ENCODE measurements around the gene SLC1A3. TPM values are rescaled to one million over a fixed set of nuclear protein-coding genes. Genes with fewer than 3 reads are reported as not detected.
"Not testable (repeated sequence)": the region's sequence is repeated elsewhere in the genome, so short reads cannot be mapped to it uniquely, and the experiment has no call there.

SLC1A3 gene
- total RNA-seq, 2 donors from 2014 or later = 1.2 TPM; not detected in 1

DNA sequence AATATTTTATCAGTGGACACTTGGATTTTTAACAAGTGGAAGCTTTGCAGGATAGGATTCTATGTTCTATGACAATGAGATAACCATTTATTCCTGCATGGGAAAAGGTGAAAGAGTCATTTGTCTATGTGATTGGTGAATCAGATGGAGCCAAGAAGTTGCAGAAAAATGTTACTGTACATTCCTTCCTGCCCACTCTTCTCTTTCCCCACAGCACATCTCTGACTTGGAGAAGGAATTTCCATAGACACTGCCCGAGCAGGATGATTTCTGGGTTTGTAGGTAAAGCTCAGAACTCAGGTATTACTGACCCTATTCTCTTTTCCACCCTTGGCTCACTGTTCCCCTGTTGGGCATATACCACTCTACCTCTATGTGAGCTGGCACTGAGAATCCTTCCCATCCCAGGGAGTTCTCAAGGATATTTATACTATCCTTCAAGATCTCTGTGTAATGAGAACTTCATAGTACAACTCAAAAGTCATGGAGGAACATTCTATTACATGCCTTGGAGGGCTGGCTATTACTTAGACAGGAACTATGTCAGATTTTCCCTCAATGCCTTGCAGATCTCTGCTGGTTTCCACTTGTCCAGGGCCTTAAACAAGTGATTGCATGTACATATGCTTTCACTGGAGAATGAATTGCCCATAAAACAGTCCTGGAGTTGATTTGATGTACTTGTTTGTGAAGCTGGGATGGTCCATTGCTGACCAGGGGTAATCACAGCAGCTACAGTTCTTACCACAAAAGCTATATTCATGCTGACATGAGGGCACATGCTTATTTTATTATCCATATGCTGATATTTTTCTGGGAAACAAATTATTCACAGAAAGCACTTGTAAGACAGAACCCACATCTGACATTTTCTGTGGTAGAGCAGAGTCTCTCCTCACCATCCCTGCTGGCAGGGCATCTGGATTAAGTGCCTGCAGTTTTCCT is 24.1 kb downstream of the SLC1A3 start:
- peaks cover 0 to 8% of the 10 kb centered on the region in 2 donors for H3K4me1 Mint-ChIP-seq (ENCODE audit: low read depth in 2 of 2)
- H3K9me3 Mint-ChIP-seq = no peaks in the 10 kb centered on the region
- H3K27me3 Mint-ChIP-seq = peaks cover 14 to 42% of the 10 kb centered on the region in 2 donors
- no peak overlapping the region for H3K27ac Mint-ChIP-seq
- no peak overlapping the region for H3K4me3 Mint-ChIP-seq
- DNase-seq (ENCODE audit: low spot score) = no peak
- no peak for ATAC-seq
- no peaks in the 10 kb centered on the region for H3K36me3 Mint-ChIP-seq

GRCh38 chr5:36631154-36631553 is 24.7 kb downstream of the SLC1A3 start:
- no peak for ATAC-seq
- no peak overlapping the region for H3K27ac Mint-ChIP-seq
- H3K4me3 Mint-ChIP-seq = no peak overlapping the region
- peaks cover 9 to 36% of the 10 kb centered on the region in 2 donors for H3K27me3 Mint-ChIP-seq
- peaks cover 0 to 8% of the 10 kb centered on the region in 2 donors for H3K4me1 Mint-ChIP-seq (ENCODE audit: low read depth in 2 of 2)
- no peaks in the 10 kb centered on the region for H3K36me3 Mint-ChIP-seq
- no peaks in the 10 kb centered on the region for H3K9me3 Mint-ChIP-seq
- DNase-seq (ENCODE audit: low spot score) = no peak

- H3K4me1 Mint-ChIP-seq (ENCODE audit: low read depth in 2 of 2) = peaks cover 0 to 8% of the 10 kb centered on the region in 2 donors
- peaks cover 9 to 29% of the 10 kb centered on the region in 2 donors for H3K27me3 Mint-ChIP-seq
- DNase-seq (ENCODE audit: low spot score) = no peak
- H3K4me3 Mint-ChIP-seq = no peak overlapping the region
- no peak for ATAC-seq
- H3K9me3 Mint-ChIP-seq = no peaks in the 10 kb centered on the region
- H3K36me3 Mint-ChIP-seq = no peaks in the 10 kb centered on the region
- no peak overlapping the region for H3K27ac Mint-ChIP-seq
Measured at GRCh38 chr5:36631620-36632362, 25.4 kb downstream of the SLC1A3 start.

DNA sequence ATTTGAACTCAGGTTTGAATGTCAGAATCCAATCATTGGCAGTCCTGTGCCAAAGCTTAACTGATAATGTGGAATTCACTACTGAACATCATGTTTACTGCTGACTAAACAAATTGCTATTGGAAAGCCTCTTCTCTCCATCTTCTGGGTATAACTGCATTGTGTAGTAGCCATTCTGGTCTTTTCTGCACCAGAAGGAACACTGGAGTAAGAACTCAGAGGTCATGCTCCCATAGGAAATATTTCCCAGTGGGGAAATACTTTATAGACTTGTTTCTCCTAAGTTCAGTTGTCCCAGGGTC is 25.9 kb downstream of the SLC1A3 start:
- no peak for DNase-seq (ENCODE audit: low spot score)
- H3K4me3 Mint-ChIP-seq = no peak overlapping the region
- H3K4me1 Mint-ChIP-seq (ENCODE audit: low read depth in 2 of 2) = peaks cover 0 to 8% of the 10 kb centered on the region in 2 donors
- no peaks in the 10 kb centered on the region for H3K9me3 Mint-ChIP-seq
- peaks cover 9 to 27% of the 10 kb centered on the region in 2 donors for H3K27me3 Mint-ChIP-seq
- H3K36me3 Mint-ChIP-seq = no peaks in the 10 kb centered on the region
- no peak overlapping the region for H3K27ac Mint-ChIP-seq
- no peak for ATAC-seq

DNA sequence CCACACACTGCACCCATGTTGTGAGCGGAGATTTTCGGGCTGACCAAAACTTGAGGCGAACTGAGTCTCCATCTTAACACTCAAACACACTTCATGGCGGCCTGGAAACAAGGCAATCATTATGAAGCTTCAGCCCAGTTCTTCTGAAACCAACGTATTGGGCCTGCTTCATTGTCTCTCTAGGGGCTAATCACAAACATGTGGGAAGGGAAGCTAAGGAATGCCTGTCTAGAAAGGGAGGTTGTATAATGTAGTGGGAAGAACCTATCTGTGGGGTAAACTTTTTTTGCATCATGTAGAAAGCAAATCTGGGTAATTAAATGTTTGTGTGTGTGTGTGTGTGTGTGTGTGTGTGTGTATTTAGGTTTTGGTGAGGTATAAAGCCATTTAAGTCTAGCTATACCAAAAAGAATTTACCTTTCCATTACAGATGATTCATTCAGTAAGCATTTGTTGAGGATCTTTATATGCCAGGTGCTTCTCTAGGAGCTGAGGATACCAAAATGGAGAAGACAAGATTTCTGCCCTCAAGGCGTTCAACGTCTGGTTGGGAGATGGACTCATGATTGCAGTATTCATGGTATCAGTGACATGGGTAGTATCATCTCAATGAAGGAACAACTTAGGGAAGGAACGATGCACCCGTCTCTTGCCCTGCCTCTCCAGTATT is 29.4 kb downstream of the SLC1A3 start:
- H3K27ac Mint-ChIP-seq = no peak overlapping the region
- ATAC-seq (no peak), DNase-seq (ENCODE audit: low spot score) (no peak)
- peaks cover 4 to 18% of the 10 kb centered on the region in 2 donors for H3K27me3 Mint-ChIP-seq
- no peaks in the 10 kb centered on the region for H3K36me3 Mint-ChIP-seq
- no peaks in the 10 kb centered on the region for H3K4me1 Mint-ChIP-seq (ENCODE audit: low read depth in 2 of 2)
- no peak overlapping the region for H3K4me3 Mint-ChIP-seq
- no peaks in the 10 kb centered on the region for H3K9me3 Mint-ChIP-seq

DNA sequence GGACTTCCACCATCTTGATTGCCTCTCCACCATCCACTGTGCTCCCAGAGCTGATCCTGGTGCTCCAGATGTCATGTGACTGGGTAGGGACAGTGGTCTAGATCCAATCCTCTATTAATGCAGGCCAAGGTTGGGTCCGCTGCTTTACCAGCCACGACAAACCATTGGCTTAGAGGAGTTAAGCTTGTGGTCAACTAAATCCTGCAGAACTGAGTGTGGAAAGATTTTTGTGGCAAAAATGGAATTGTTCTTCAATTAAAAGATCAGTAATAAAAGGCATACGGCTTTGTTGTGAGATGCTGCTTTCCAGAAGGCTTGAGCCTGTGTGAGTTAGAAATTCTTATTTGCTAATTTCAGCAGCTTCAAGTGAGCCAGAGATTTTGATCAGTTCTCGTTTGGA is 30.7 kb downstream of the SLC1A3 start:
- DNase-seq (ENCODE audit: low spot score) (no peak), ATAC-seq (peak in 1 of 2 donors; percentile 36)
- H3K36me3 Mint-ChIP-seq = no peaks in the 10 kb centered on the region
- H3K27me3 Mint-ChIP-seq = peaks cover 0 to 17% of the 10 kb centered on the region in 2 donors
- no peaks in the 10 kb centered on the region for H3K4me1 Mint-ChIP-seq (ENCODE audit: low read depth in 2 of 2)
- no peak overlapping the region for H3K4me3 Mint-ChIP-seq
- H3K9me3 Mint-ChIP-seq = no peaks in the 10 kb centered on the region
- H3K27ac Mint-ChIP-seq = no peak overlapping the region

- Mint-ChIP-seq H3K9me3 (no peaks in the 10 kb centered on the region), H3K36me3 (no peaks in the 10 kb centered on the region), H3K27ac (no peak overlapping the region), H3K4me1 (ENCODE audit: low read depth in 2 of 2) (no peaks in the 10 kb centered on the region), H3K4me3 (no peak overlapping the region), H3K27me3 (peaks cover 0 to 17% of the 10 kb centered on the region in 2 donors)
- no peak for ATAC-seq
- no peak for DNase-seq (ENCODE audit: low spot score)
Measured at GRCh38 chr5:36637516-36637915, 31.1 kb downstream of the SLC1A3 start.

DNA sequence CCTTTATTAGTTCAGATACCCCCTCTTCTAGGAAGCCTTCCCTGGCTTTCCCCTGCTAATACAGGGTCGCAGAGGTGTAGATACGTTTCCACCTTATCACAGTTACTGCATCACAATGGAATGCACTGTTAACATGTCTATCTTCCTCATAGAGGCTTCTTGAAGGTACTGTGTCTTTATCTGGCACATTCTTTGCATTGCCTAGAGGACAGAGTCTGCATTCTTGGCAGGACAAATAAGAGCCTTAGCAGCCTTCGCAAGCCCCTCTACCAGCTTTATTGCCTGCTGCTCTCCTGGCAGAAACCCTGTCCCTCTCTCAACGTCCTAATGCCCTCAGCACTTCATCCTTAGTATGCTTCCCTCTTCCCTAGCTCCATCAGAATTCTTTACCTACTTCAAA is 31.6 kb downstream of the SLC1A3 start:
- Mint-ChIP-seq H3K27me3 (peaks cover 0 to 20% of the 10 kb centered on the region in 2 donors), H3K27ac (no peak overlapping the region), H3K4me1 (ENCODE audit: low read depth in 2 of 2) (no peaks in the 10 kb centered on the region), H3K36me3 (no peaks in the 10 kb centered on the region), H3K9me3 (no peaks in the 10 kb centered on the region), H3K4me3 (no peak overlapping the region)
- no peak for DNase-seq (ENCODE audit: low spot score)
- ATAC-seq = no peak

GRCh38 chr5:36640949-36641348 is 34.5 kb downstream of the SLC1A3 start:
- no peaks in the 10 kb centered on the region for H3K36me3 Mint-ChIP-seq
- H3K4me1 Mint-ChIP-seq (ENCODE audit: low read depth in 2 of 2) = no peaks in the 10 kb centered on the region
- ATAC-seq = no peak
- H3K27ac Mint-ChIP-seq = no peak overlapping the region
- no peak for DNase-seq (ENCODE audit: low spot score)
- H3K9me3 Mint-ChIP-seq = no peaks in the 10 kb centered on the region
- no peak overlapping the region for H3K4me3 Mint-ChIP-seq
- H3K27me3 Mint-ChIP-seq = peaks cover 0 to 13% of the 10 kb centered on the region in 2 donors

DNA sequence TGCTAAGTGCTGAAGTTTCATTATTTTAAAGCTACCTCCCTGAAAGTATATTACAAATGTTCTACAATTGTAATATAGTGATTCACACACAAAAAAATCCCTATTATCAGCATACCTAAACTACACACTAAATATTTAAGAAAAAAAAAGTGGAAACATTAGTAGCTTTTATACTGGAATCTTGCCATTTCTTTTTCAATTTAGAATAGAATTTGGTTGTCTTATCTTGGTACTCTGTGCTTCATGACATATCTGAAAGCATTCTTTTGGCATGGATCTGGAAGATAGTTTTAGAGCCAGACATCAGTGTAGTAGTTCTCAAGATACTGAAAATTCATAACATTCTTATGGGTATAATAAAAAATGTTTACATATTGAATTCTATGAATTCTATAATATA is 35.0 kb downstream of the SLC1A3 start:
- H3K27ac Mint-ChIP-seq = no peak overlapping the region

GRCh38 chr5:36642089-36642488 is 35.7 kb downstream of the SLC1A3 start:
- Mint-ChIP-seq H3K4me1 (ENCODE audit: low read depth in 2 of 2) (no peaks in the 10 kb centered on the region), H3K27me3 (peaks cover 3 to 18% of the 10 kb centered on the region in 2 donors), H3K27ac (no peak overlapping the region), H3K36me3 (no peaks in the 10 kb centered on the region), H3K9me3 (no peaks in the 10 kb centered on the region), H3K4me3 (no peak overlapping the region)
- ATAC-seq (no peak), DNase-seq (ENCODE audit: low spot score) (no peak)

More for the DNA sequence above, 35.0 kb downstream of the SLC1A3 start:
- ATAC-seq (no peak), DNase-seq (ENCODE audit: low spot score) (no peak)
- Mint-ChIP-seq H3K36me3 (no peaks in the 10 kb centered on the region), H3K4me3 (no peak overlapping the region), H3K4me1 (ENCODE audit: low read depth in 2 of 2) (no peaks in the 10 kb centered on the region), H3K9me3 (no peaks in the 10 kb centered on the region), H3K27me3 (peaks cover 0 to 14% of the 10 kb centered on the region in 2 donors)

DNA sequence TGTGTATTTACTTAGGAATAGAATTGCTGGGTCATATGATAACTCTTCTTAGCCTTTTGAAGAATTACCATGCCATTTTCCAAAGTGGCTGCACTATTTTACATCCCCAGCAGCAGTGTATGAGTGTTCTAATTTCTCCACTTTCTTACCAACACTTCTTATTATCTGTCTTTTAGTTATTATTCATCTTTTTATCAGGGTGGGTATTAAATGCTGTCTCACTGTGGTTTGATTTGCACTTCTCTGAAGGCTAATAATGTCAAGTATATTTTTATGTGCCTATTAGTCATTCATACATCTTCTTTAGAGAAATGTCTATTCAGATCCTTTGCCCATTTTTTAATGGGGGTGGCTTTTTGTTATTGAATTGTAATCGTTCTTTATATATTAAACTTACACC is 36.8 kb downstream of the SLC1A3 start:
- Mint-ChIP-seq H3K4me1 (ENCODE audit: low read depth in 2 of 2) (no peaks in the 10 kb centered on the region), H3K27me3 (peaks cover 3 to 18% of the 10 kb centered on the region in 2 donors), H3K27ac (no peak overlapping the region), H3K4me3 (no peak overlapping the region), H3K9me3 (no peaks in the 10 kb centered on the region), H3K36me3 (no peaks in the 10 kb centered on the region)
- DNase-seq (ENCODE audit: low spot score) = no peak
- ATAC-seq = no peak

- not testable (repeated sequence) for ATAC-seq; DNase-seq (ENCODE audit: low spot score); H3K4me3 Mint-ChIP-seq; H3K36me3 Mint-ChIP-seq; H3K4me1 Mint-ChIP-seq (ENCODE audit: low read depth in 2 of 2); H3K9me3 Mint-ChIP-seq; H3K27ac Mint-ChIP-seq
- H3K27me3 Mint-ChIP-seq = peaks cover 3 to 18% of the 10 kb centered on the region in 2 donors
Measured at GRCh38 chr5:36643841-36644240, 37.4 kb downstream of the SLC1A3 start.

- no peaks in the 10 kb centered on the region for H3K9me3 Mint-ChIP-seq
- no peaks in the 10 kb centered on the region for H3K36me3 Mint-ChIP-seq
- H3K4me1 Mint-ChIP-seq (ENCODE audit: low read depth in 2 of 2) = no peaks in the 10 kb centered on the region
- peaks cover 5 to 18% of the 10 kb centered on the region in 2 donors for H3K27me3 Mint-ChIP-seq
- no peak overlapping the region for H3K4me3 Mint-ChIP-seq
- ATAC-seq (no peak), DNase-seq (ENCODE audit: low spot score) (no peak)
- H3K27ac Mint-ChIP-seq = no peak overlapping the region
Measured at GRCh38 chr5:36644727-36645126, 38.3 kb downstream of the SLC1A3 start.
